Subcutaneous adipose tissue (tissue), 4 donors: ENCODE measurements around the gene SLC35B2. TPM values are rescaled to one million over a fixed set of nuclear protein-coding genes. Genes with fewer than 3 reads are reported as not detected.

Experiments
- total RNA-seq, 4 donors: library from RNA; depleted of rRNA; stranded (reverse); fragments of >200 nt; gene quantifications; one replicate each; pipeline ENCODE4 v1.1.0, GENCODE V29; 2016
- TF ChIP-seq, protein P1 (sequence below): fragments of 450-650 bp; IDR thresholded peaks from one replicate; pipeline ENCODE4 v1.5.1; 2016; ENCODE audit warnings: low read depth, mild to moderate bottlenecking, control low read depth, antibody characterized with exemption, moderate library complexity

SLC35B2 gene
- total RNA-seq, 4 donors from 2014 or later = 14.2 to 30.3 (median 25.8) TPM

DNA sequence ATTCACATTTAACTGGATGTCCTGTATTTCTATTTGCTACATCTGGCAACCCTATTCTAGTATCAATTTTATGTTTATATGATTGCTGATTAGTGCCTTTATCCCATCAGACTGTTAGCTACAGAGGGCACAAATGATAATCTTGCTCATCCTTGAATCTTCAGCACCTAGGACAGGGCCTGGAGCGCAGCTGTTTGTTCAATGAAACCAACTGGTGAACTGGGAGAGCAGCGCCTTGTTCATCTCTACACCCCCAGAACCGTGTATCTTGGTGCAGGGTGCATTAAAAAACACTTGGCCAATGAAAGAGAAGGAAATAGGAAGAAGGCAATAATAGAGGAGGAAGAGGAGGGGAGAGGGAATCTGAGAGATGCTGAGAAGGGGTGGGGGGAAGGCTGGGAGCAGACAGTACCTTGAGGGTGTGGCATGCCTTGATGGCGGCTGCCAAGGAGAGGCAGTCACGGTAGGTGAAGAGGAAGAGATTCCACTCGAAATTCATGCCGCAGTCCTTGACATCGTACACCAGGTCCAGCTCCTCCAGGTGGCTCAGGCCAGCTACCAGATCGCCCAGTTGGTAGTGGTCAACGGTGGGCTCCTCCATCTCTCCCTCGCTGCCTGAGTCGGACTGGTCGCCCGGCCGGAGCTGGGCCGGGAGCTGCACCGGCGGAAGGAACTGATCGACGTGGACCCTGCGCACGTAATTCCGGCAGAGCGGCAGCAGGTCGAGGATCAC is 28.4 kb upstream of the SLC35B2 start:
- TF ChIP-seq, protein P1, sequence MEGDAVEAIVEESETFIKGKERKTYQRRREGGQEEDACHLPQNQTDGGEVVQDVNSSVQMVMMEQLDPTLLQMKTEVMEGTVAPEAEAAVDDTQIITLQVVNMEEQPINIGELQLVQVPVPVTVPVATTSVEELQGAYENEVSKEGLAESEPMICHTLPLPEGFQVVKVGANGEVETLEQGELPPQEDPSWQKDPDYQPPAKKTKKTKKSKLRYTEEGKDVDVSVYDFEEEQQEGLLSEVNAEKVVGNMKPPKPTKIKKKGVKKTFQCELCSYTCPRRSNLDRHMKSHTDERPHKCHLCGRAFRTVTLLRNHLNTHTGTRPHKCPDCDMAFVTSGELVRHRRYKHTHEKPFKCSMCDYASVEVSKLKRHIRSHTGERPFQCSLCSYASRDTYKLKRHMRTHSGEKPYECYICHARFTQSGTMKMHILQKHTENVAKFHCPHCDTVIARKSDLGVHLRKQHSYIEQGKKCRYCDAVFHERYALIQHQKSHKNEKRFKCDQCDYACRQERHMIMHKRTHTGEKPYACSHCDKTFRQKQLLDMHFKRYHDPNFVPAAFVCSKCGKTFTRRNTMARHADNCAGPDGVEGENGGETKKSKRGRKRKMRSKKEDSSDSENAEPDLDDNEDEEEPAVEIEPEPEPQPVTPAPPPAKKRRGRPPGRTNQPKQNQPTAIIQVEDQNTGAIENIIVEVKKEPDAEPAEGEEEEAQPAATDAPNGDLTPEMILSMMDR = no peak

DNA sequence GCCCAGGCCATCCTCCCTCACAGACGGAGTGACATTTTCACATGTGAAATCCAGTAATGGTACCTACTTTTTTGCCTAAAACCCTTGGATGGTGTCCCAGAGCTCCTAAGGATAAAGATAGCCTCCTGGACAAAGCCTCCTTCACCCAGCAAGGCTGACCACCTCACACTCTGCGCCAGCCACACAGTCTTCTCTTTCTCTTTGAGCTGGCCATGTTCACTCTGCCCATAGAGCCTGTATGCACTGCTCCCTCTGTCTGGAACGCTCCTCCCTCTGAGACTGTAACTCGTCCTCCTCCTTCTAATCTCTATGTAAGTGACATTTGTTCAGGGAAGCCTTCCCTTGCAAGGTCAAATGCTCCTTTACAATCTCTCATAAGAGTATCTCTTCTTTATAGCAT is 27.5 kb upstream of the SLC35B2 start:
- TF ChIP-seq, protein P1 = no peak

DNA sequence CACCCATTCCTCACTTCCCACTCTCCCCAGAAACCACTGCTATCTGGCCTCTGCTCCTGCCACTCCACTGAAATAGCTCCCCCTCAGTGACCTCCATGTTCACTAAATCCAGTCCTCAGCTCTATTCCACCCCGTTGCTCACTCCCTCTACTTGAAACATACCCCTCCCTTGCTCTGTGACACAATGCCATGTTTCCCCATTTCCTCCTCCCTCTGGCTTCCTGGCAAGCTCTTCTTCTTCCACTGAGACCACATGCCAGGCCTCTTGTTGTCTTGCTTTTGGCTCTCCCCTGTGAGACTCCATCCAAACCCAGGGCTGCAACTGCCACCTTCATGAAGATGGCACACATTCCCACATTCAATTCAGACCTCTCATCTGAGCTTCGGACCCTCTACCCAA is 26.8 kb upstream of the SLC35B2 start:
- TF ChIP-seq, protein P1 = no peak

DNA sequence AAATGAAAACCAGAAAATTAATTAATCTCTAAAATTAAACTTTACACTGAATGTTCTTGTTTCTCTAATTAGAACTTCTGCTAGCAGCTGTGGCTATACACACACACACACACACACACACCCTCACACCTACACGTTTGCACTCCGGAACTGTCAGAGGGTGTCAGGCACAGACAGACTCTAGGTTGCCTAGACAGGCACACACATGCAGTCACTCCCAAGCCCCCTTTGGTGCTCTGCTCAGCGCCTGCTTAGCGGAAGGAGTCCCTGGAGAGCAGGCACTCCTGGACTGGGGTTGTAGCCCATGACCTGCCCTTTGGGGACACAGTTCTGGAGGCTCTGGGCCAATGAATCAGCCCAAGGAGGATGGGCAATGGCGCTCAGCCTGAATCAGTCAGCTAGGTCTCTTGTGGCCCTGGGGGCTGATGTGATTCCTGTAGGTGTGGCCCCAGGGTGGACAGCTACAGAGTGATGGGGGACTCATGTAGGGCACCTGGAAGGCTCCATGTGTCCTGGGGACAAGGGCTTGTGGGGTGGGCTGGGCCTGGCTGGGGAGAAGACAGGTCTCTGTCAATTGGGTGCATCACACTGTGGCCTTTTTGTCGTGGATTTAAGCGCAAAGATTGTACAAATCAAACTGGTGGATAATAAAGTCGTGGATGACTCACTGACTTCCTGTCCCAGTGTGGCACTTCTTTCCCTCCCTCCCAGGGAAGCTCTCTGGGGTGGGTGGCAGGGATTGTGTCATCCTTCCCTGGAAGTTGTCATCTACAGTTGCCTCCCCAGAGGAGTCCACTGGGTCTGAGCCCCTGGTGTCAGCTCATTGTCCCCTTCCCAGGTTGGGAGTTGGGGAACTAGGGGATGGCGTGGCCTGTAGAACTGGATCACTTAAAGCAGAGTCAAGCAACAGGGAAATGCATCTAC is 21.7 kb upstream of the SLC35B2 start:
- TF ChIP-seq, protein P1 = no peak

DNA sequence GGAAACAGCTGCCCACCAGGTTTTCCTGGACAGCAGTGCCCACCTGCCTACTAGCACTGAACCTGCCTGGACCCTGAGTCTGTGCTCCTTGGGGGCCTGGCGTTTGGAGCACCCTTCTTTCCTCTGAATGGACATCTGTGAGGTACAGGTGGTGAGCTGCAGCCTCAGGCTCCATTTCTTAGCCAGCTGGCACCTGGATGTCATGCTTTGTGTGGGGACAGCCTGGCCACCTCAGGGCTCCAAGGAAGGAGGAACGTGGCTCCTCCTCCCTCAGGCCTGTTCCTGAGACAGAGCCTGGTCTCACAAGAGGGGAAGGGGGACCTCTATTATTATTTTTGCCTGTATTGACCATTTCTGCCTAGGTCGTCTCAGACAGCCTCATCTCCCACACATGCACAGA is 21.0 kb upstream of the SLC35B2 start:
- TF ChIP-seq, protein P1 = no peak

DNA sequence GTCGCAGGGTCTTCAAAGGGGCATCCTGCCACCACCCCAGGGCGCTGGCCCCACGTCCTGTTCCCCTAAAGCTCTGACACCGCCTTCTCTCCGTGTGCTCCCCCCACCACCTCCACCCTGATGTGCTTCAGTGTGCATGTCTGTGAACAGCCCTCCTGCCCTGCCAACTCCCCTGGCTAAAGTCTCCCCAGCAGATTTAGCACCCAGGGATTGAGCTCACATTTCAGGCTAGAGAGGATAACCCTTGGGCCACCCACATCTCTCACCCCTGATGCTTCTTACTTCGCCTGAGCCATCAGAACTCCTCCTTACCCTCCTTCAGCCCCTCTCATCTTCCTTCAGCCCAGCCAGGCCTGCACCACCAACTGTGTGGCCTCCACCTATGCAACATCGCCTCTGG is 20.4 kb upstream of the SLC35B2 start:
- TF ChIP-seq, protein P1 = no peak
